Neural progenitor cell (in vitro differentiated cells): ENCODE results near the gene PLEKHG5. TPM values are rescaled to one million over a fixed set of nuclear protein-coding genes. Genes with fewer than 3 reads are reported as not detected.

Experiments
- DNase-seq: peaks from one replicate; pipeline ENCODE4 v3.0.0-alpha.2; 2016; ENCODE audit warnings: low spot score
- H2AFZ ChIP-seq: fragments of 200-600 bp; sonication (generic); replicated peaks from 2 replicates; pipeline ENCODE4 v1.6.1; 2016; ENCODE audit warnings: antibody characterized with exemption
- H3F3A ChIP-seq: fragments of 200-600 bp; sonication (generic); 2 replicates; pipeline ENCODE4 v1.6.1; 2016; ENCODE audit warnings: antibody characterized with exemption, low read depth
- H3K27ac ChIP-seq: fragments of 200-600 bp; sonication (generic); 2 replicates; pipeline ENCODE4 v1.5.1; 2016; ENCODE audit warnings: mild to moderate bottlenecking
- H3K27me3 ChIP-seq: fragments of 200-600 bp; sonication (generic); 2 replicates; pipeline ENCODE4 v1.6.1; 2016; ENCODE audit warnings: mild to moderate bottlenecking, moderate library complexity
- H3K36me3 ChIP-seq: fragments of 200-600 bp; sonication (generic); 2 replicates; pipeline ENCODE4 v1.5.1; 2016
- H3K4me1 ChIP-seq: fragments of 200-600 bp; sonication (generic); 2 replicates; pipeline ENCODE4 v1.6.1; 2016; ENCODE audit warnings: mixed run types
- H3K4me2 ChIP-seq: fragments of 200-600 bp; sonication (generic); 2 replicates; pipeline ENCODE4 v1.6.1; 2016
- H3K4me3 ChIP-seq: fragments of 200-600 bp; sonication (generic); 2 replicates; pipeline ENCODE4 v1.5.1; 2016
- H3K79me2 ChIP-seq: fragments of 200-600 bp; sonication (generic); 2 replicates; pipeline ENCODE4 v1.6.1; 2016; ENCODE audit warnings: low read depth
- H3K9ac ChIP-seq: fragments of 200-600 bp; sonication (generic); 2 replicates; pipeline ENCODE4 v1.6.1; 2016
- H3K9me3 ChIP-seq: fragments of 200-600 bp; sonication (generic); 2 replicates; pipeline ENCODE4 v1.5.1; 2016; ENCODE audit warnings: low read depth
- H4K20me1 ChIP-seq: fragments of 200-600 bp; sonication (generic); 2 replicates; pipeline ENCODE4 v1.6.1; 2016; ENCODE audit warnings: low read depth
- H3K27ac Mint-ChIP-seq: 3 replicates; pipeline ENCODE4 v1.8.0; 2021; ENCODE audit warnings: mixed read lengths
- H3K27me3 Mint-ChIP-seq: 2 replicates; pipeline ENCODE4 v1.8.0; 2022; ENCODE audit warnings: low read depth, mild to moderate bottlenecking, inconsistent platforms, moderate library complexity, mixed read lengths; ENCODE audit not compliant: insufficient read depth
- H3K36me3 Mint-ChIP-seq: 3 replicates; pipeline ENCODE4 v1.8.0; 2021; ENCODE audit warnings: mixed read lengths
- H3K4me1 Mint-ChIP-seq: 3 replicates; pipeline ENCODE4 v1.8.0; 2021; ENCODE audit warnings: mixed read lengths
- H3K4me3 Mint-ChIP-seq: 3 replicates; pipeline ENCODE4 v1.8.0; 2021; ENCODE audit warnings: mild to moderate bottlenecking, moderate library complexity, mixed read lengths
- H3K9me3 Mint-ChIP-seq: 3 replicates; pipeline ENCODE4 v1.8.0; 2020; ENCODE audit warnings: mixed read lengths
- CTCF ChIP-seq: fragments of 200-600 bp; sonication (generic); IDR thresholded peaks from 2 replicates; pipeline ENCODE4 v1.5.1; 2017; ENCODE audit warnings: antibody characterized with exemption, mild to moderate bottlenecking
- EZH2 ChIP-seq: fragments of 200-600 bp; sonication (generic); IDR thresholded peaks from 2 replicates; pipeline ENCODE4 v1.6.1; 2017; ENCODE audit warnings: antibody characterized with exemption, mild to moderate bottlenecking, moderate library complexity
- EZH2phosphoT487 ChIP-seq: fragments of 200-600 bp; sonication (generic); IDR thresholded peaks from 2 replicates; pipeline ENCODE4 v1.6.1; 2017; ENCODE audit warnings: antibody characterized with exemption
- total RNA-seq: library from RNA; depleted of rRNA; stranded (reverse); fragments of >200 nt; gene quantifications from 2 replicates; pipeline ENCODE4 v1.2.3, GENCODE V29; 2015; ENCODE audit warnings: low replicate concordance

PLEKHG5 gene
- total RNA-seq, 1 donor from 2014 or later = 7.4 TPM

GRCh38 chr1:6489383-6489765, 2.1 kb downstream of the PLEKHG5 start:
- Histone ChIP-seq H3K9ac (no peak overlapping the region), H3K4me3 (no peak overlapping the region), H3K27me3 (peaks cover 14% of the 10 kb centered on the region), H3K4me2 (no peak overlapping the region), H3K27ac (no peak overlapping the region), H3K4me1 (peaks cover 10% of the 10 kb centered on the region), H2AFZ (no peak overlapping the region), H3F3A (peaks cover 18% of the 10 kb centered on the region), H3K36me3 (no peaks in the 10 kb centered on the region), H3K9me3 (no peaks in the 10 kb centered on the region), H3K79me2 (peaks cover 6% of the 10 kb centered on the region), H4K20me1 (peaks cover 5% of the 10 kb centered on the region)
- no peaks in the 10 kb centered on the region for H3K36me3 Mint-ChIP-seq
- H3K4me1 Mint-ChIP-seq = peaks cover 17% of the 10 kb centered on the region
- DNase-seq = no peak
- TF ChIP-seq EZH2phosphoT487 = no peak
- no peak for TF ChIP-seq EZH2
- no peak for TF ChIP-seq CTCF
- H3K27ac Mint-ChIP-seq = no peak overlapping the region
- H3K4me3 Mint-ChIP-seq = peak overlapping the region; percentile 79
- H3K9me3 Mint-ChIP-seq = no peaks in the 10 kb centered on the region
- peaks cover 18% of the 10 kb centered on the region for H3K27me3 Mint-ChIP-seq

GRCh38 chr1:6488602-6489382, 2.7 kb downstream of the PLEKHG5 start:
- Histone ChIP-seq H3K36me3 (no peaks in the 10 kb centered on the region), H3K27ac (no peak overlapping the region), H3K79me2 (peaks cover 6% of the 10 kb centered on the region), H3K4me1 (peaks cover 12% of the 10 kb centered on the region), H3F3A (peaks cover 18% of the 10 kb centered on the region), H3K4me2 (no peak overlapping the region), H4K20me1 (peaks cover 5% of the 10 kb centered on the region), H3K27me3 (peaks cover 14% of the 10 kb centered on the region), H3K4me3 (no peak overlapping the region), H2AFZ (no peak overlapping the region), H3K9me3 (no peaks in the 10 kb centered on the region), H3K9ac (no peak overlapping the region)
- peaks cover 17% of the 10 kb centered on the region for H3K4me1 Mint-ChIP-seq
- no peaks in the 10 kb centered on the region for H3K36me3 Mint-ChIP-seq
- H3K9me3 Mint-ChIP-seq = no peaks in the 10 kb centered on the region
- no peak for DNase-seq
- peaks cover 23% of the 10 kb centered on the region for H3K27me3 Mint-ChIP-seq
- H3K4me3 Mint-ChIP-seq = no peak overlapping the region
- TF ChIP-seq EZH2phosphoT487 (no peak), EZH2 (no peak), CTCF (no peak)
- no peak overlapping the region for H3K27ac Mint-ChIP-seq

GRCh38 chr1:6487804-6488484, 3.5 kb downstream of the PLEKHG5 start:
- Histone ChIP-seq H3K9me3 (no peaks in the 10 kb centered on the region), H3K9ac (no peak overlapping the region), H3K4me3 (no peak overlapping the region), H3K27ac (no peak overlapping the region), H3K4me1 (peaks cover 12% of the 10 kb centered on the region), H3K79me2 (peaks cover 6% of the 10 kb centered on the region), H3K4me2 (no peak overlapping the region), H3K36me3 (no peaks in the 10 kb centered on the region), H3F3A (peaks cover 18% of the 10 kb centered on the region), H2AFZ (no peak overlapping the region), H3K27me3 (peaks cover 14% of the 10 kb centered on the region), H4K20me1 (peaks cover 5% of the 10 kb centered on the region)
- Mint-ChIP-seq H3K27ac (no peak overlapping the region), H3K27me3 (peaks cover 29% of the 10 kb centered on the region), H3K9me3 (no peaks in the 10 kb centered on the region), H3K4me3 (peak overlapping the region; percentile 66), H3K36me3 (no peaks in the 10 kb centered on the region), H3K4me1 (peaks cover 17% of the 10 kb centered on the region)
- DNase-seq = no peak
- TF ChIP-seq EZH2 (no peak), CTCF (no peak), EZH2phosphoT487 (no peak)
